B cell (primary cell): ENCODE data around the gene MS4A7. TPM values are rescaled to one million over a fixed set of nuclear protein-coding genes. Genes with fewer than 3 reads are reported as not detected.
A peak's percentile ranks its signal among the peaks of the same experiment; 100 is the strongest.

Source experiments
- ATAC-seq: fragments of 200-7000 bp; cut with Tn5 transposase; one replicate; pipeline ENCODE4 v1.10.0; 2021; ENCODE audit warnings: low read depth, mild to moderate bottlenecking, moderate number of reproducible peaks, moderate library complexity
- CTCF ChIA-PET: fragments of 350-600 bp; sonication (Branson Sonifier 250); formaldehyde crosslinking; loops from one replicate; lab custom pipeline; 2021; ENCODE audit warnings: antibody characterized with exemption, inconsistent platforms; lab: Charles Lee
- POLR2A ChIA-PET: fragments of 350-600 bp; sonication (Branson Sonifier 250); formaldehyde crosslinking; loops from one replicate; lab custom pipeline; 2021; ENCODE audit warnings: antibody characterized with exemption; lab: Charles Lee
- DNase-seq: peaks from one replicate; pipeline ENCODE4 v3.0.0; 2013
- H2AFZ ChIP-seq: 2 replicates; pipeline ENCODE4 v1.6.1; 2012; ENCODE audit warnings: mild to moderate bottlenecking, low read depth, low read length; ENCODE audit not compliant: insufficient read depth, poor library complexity, severe bottlenecking
- H3K27ac ChIP-seq, 2 donors: 1 replicate in 1 of 2; 2 replicates in 1 of 2; pipeline ENCODE4 v1.5.1; 2012 to 2013; ENCODE audit warnings: low read length in 2 of 2, mild to moderate bottlenecking in 2 of 2, moderate library complexity in 1 of 2
- H3K27me3 ChIP-seq, 4 experiments: fragments of 200-600 bp in 1 of 4; sonication (generic) in 1 of 4; replicated peaks in 1 of 4; 1 replicate in 2 of 4; 2 replicates in 2 of 4; pipeline versions ENCODE4 v1.6.1 to v1.7.0; 2013 to 2016; ENCODE audit warnings: low read length in 3 of 4, mild to moderate bottlenecking in 2 of 4, mixed read lengths in 1 of 4, moderate library complexity in 1 of 4; ENCODE audit not compliant: insufficient read depth in 4 of 4, control insufficient read depth in 3 of 4; ENCODE audit errors: control extremely low read depth in 1 of 4
- H3K36me3 ChIP-seq, 2 experiments: replicated peaks in 1 of 2; 1 replicate in 1 of 2; 2 replicates in 1 of 2; pipeline versions ENCODE4 v1.6.1 to v1.7.1; 2013; ENCODE audit warnings: low read length in 1 of 2; ENCODE audit not compliant: insufficient read depth in 2 of 2, control insufficient read depth in 1 of 2; ENCODE audit errors: control extremely low read depth in 1 of 2, extremely low read depth in 1 of 2
- H3K4me1 ChIP-seq, 2 donors: fragments of 200-600 bp in 1 of 2; sonication (generic) in 1 of 2; 1 replicate in 1 of 2; 2 replicates in 1 of 2; pipeline versions ENCODE4 v1.5.1 to v1.6.1; 2013 to 2017; ENCODE audit warnings: low read length in 2 of 2; ENCODE audit not compliant: control insufficient read depth in 2 of 2, insufficient read depth in 2 of 2
- H3K4me2 ChIP-seq: replicated peaks from 2 replicates; pipeline ENCODE3; 2012; ENCODE audit warnings: mild to moderate bottlenecking, low read depth, low read length; ENCODE audit not compliant: poor library complexity, severe bottlenecking
- H3K4me3 ChIP-seq, 5 experiments: fragments of 200-600 bp in 1 of 5; sonication (generic) in 1 of 5; 1 replicate in 3 of 5; 2 replicates in 2 of 5; pipeline versions ENCODE4 v1.5.1 to v1.7.0; 2011 to 2016; ENCODE audit warnings: low read length in 4 of 5, mild to moderate bottlenecking in 4 of 5, low read depth in 2 of 5, control low read depth in 1 of 5, moderate library complexity in 1 of 5; ENCODE audit not compliant: insufficient read depth in 1 of 5; ENCODE audit errors: control extremely low read depth in 1 of 5, extremely low read depth in 1 of 5
- H3K79me2 ChIP-seq: fragments of 200-600 bp; sonication (generic); one replicate; pipeline ENCODE4 v1.6.0; 2016; ENCODE audit warnings: low read length; ENCODE audit not compliant: control insufficient read depth, insufficient read depth
- H3K9ac ChIP-seq: fragments of 200-600 bp; sonication (generic); 2 replicates; pipeline ENCODE4 v1.6.1; 2017; ENCODE audit warnings: mild to moderate bottlenecking, low read length, moderate library complexity
- H3K9me3 ChIP-seq, 3 donors: one replicate each; pipeline versions ENCODE4 v1.6.1 to v1.7.1; 2013; ENCODE audit warnings: low read length in 2 of 3; ENCODE audit not compliant: control insufficient read depth in 2 of 3, insufficient read depth in 1 of 3; ENCODE audit errors: control extremely low read depth in 1 of 3
- H4K20me1 ChIP-seq: 2 replicates; pipeline ENCODE4 v1.6.0; 2012; ENCODE audit warnings: mild to moderate bottlenecking, low read length; ENCODE audit not compliant: insufficient read depth, control insufficient read depth, poor library complexity, severe bottlenecking
- H3K27ac Mint-ChIP-seq: one replicate; pipeline ENCODE4 v1.8.0; 2021; ENCODE audit warnings: mixed read lengths
- H3K27me3 Mint-ChIP-seq: one replicate; pipeline ENCODE4 v1.8.0; 2021; ENCODE audit warnings: mixed read lengths
- H3K4me1 Mint-ChIP-seq: one replicate; pipeline ENCODE4 v1.8.0; 2021; ENCODE audit warnings: mixed read lengths
- H3K4me3 Mint-ChIP-seq: one replicate; pipeline ENCODE4 v1.8.0; 2021; ENCODE audit warnings: mixed read lengths
- H3K9me3 Mint-ChIP-seq: one replicate; pipeline ENCODE4 v1.8.0; 2022; ENCODE audit warnings: mixed read lengths; ENCODE audit not compliant: insufficient read depth
- EZH2 ChIP-seq: IDR thresholded peaks from 2 replicates; pipeline ENCODE4 v1.6.1; 2012; ENCODE audit warnings: borderline replicate concordance, low read depth, mild to moderate bottlenecking, moderate library complexity, low read length; ENCODE audit not compliant: insufficient read depth, poor library complexity, severe bottlenecking
- WGBS: methylation state at CpG from one replicate; pipeline ENCODE4 v1.1.5; 2013; ENCODE audit warnings: missing lambda C conversion rate; ENCODE audit not compliant: insufficient coverage; 5-methylcytosine and 5-hydroxymethylcytosine counted together
- intact Hi-C: fragments of 100-400 bp; cut with micrococcal nuclease; formaldehyde crosslinking; loops from one replicate; pipeline ENCODE4 v1.10.0; 2022
- polyA plus RNA-seq: library from polyadenylated mRNA; depleted of rRNA; stranded (reverse); fragments of >200 nt; gene quantifications from 2 replicates; pipeline ENCODE4 v1.2.3, GENCODE V29; 2012
- total RNA-seq, 2 donors: library from RNA; stranded (reverse); fragments of 120-200 nt in 1 of 2; gene quantifications; 1 replicate in 1 of 2; 2 replicates in 1 of 2; pipeline versions ENCODE4 v1.2.3 to v1.2.4, GENCODE V29; 2013 to 2022
- TF ChIP-seq, protein P1 (sequence below): fragments of 200-600 bp; IDR thresholded peaks from one replicate; pipeline ENCODE4 v1.8.0; 2022; ENCODE audit warnings: antibody characterized with exemption, mild to moderate bottlenecking

Gene MS4A7
- total and polyA plus RNA-seq, 2 donors (not counting 1 experiment from before 2014, with no cell fraction given) = 16.8 to 27.2 TPM

DNA sequence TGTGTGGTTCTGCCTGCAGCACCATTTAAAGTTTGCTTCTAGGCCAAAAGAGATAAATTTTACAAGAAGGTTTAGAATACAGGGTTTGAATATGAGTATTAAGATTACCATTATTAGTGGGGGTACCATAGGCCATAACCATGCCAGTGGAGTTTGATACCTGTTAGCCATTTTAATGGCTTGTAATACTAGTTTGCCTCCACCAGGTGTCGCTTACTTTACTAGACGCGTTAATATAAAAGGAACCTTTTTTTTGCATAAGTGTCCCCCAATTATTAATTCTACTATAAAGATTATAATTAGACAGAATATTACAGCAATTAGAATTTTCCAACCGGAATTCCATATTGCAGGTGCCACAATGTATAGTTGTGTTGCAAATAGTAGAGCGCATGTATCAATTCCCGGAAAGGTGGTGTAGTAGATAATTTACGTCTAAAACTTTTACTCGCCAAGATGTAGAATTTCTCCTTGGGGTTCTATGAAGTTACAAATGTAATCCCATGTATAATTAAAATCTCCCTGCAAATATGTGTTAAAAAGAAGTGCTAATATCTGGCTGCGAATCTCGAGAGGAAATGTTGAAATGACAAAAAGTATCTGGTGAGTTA is 35.1 kb upstream of the MS4A7 start:
- Histone ChIP-seq H3K4me2 (no peak overlapping the region), H3K27me3 (no peaks in the 10 kb centered on the region), H3K4me1 (peaks cover 16 to 21% of the 10 kb centered on the region in 2 donors), H3K9ac (no peak overlapping the region), H3K4me3 (no peak overlapping the region), H4K20me1 (no peaks in the 10 kb centered on the region), H3K9me3 (no peaks in the 10 kb centered on the region), H3K79me2 (no peaks in the 10 kb centered on the region), H3K27ac (no peak overlapping the region), H3K36me3 (no peaks in the 10 kb centered on the region), H2AFZ (no peak overlapping the region)
- H3K27ac Mint-ChIP-seq = no peak overlapping the region
- H3K4me3 Mint-ChIP-seq = no peak overlapping the region
- POLR2A ChIA-PET = no interaction called here
- CTCF ChIA-PET = interaction anchor here (0.8 to 11.2 kb wide), 24 partner anchors 9 to 289 kb away, joined by 3 to 153 read pairs (median 6); partner anchors contain the start of gene MS4A1
- WGBS = no CpG with 5 or more reads among the region's 10 CpGs
- intact Hi-C loops = loop anchor here (1.0 kb wide), 1 partner anchor 275 kb away; no protein-coding TSS in a partner anchor
- peak; percentile 31 for ATAC-seq
- TF ChIP-seq EZH2 = no peak
- TF ChIP-seq, protein P1, sequence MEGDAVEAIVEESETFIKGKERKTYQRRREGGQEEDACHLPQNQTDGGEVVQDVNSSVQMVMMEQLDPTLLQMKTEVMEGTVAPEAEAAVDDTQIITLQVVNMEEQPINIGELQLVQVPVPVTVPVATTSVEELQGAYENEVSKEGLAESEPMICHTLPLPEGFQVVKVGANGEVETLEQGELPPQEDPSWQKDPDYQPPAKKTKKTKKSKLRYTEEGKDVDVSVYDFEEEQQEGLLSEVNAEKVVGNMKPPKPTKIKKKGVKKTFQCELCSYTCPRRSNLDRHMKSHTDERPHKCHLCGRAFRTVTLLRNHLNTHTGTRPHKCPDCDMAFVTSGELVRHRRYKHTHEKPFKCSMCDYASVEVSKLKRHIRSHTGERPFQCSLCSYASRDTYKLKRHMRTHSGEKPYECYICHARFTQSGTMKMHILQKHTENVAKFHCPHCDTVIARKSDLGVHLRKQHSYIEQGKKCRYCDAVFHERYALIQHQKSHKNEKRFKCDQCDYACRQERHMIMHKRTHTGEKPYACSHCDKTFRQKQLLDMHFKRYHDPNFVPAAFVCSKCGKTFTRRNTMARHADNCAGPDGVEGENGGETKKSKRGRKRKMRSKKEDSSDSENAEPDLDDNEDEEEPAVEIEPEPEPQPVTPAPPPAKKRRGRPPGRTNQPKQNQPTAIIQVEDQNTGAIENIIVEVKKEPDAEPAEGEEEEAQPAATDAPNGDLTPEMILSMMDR = peak; percentile 83
- H3K27me3 Mint-ChIP-seq = no peaks in the 10 kb centered on the region
- no peaks in the 10 kb centered on the region for H3K9me3 Mint-ChIP-seq
- peaks cover 17% of the 10 kb centered on the region for H3K4me1 Mint-ChIP-seq
- DNase-seq = peak; percentile 69

DNA sequence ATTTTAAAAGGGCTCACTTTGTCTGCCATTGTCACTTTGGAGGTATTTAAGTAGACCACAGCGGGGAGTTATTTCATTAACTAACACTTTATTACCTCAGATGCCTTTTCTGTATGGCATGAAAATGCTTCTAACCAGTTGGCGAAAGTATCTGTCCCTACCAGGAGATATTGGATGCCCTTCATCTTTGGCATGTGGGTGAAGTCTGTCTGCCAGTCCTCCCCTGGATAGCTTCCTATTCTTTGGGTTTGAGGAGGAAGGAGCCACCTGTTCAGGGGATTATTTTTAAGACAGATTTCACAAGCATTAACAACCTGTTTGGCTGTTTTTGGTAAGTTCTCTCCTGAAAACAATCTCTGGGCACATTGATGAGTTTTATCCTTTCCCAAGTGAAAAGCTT is 34.2 kb upstream of the MS4A7 start:
- Mint-ChIP-seq H3K27ac (no peak overlapping the region), H3K9me3 (no peaks in the 10 kb centered on the region), H3K4me1 (peaks cover 19% of the 10 kb centered on the region), H3K4me3 (no peak overlapping the region), H3K27me3 (no peaks in the 10 kb centered on the region)
- intact Hi-C loops = no loop called here
- Histone ChIP-seq H2AFZ (no peak overlapping the region), H3K27ac (no peak overlapping the region), H3K36me3 (no peaks in the 10 kb centered on the region), H4K20me1 (no peaks in the 10 kb centered on the region), H3K4me1 (peaks cover 16 to 22% of the 10 kb centered on the region in 2 donors), H3K79me2 (no peaks in the 10 kb centered on the region), H3K4me3 (no peak overlapping the region), H3K9ac (no peak overlapping the region), H3K27me3 (no peaks in the 10 kb centered on the region), H3K9me3 (no peaks in the 10 kb centered on the region), H3K4me2 (no peak overlapping the region)
- TF ChIP-seq, protein P1 = no peak
- TF ChIP-seq EZH2 = no peak
- 100% methylated on average over 1 of the region's 2 CpGs for WGBS
- POLR2A ChIA-PET = no interaction called here
- DNase-seq (no peak), ATAC-seq (no peak)
- CTCF ChIA-PET = interaction anchor here (0.7 to 11.2 kb wide), 27 partner anchors 10 to 551 kb away, joined by 3 to 153 read pairs (median 6); partner anchors contain the start of gene MS4A1
